K562 (cell line): ENCODE results near the gene PYM1. TPM values are rescaled to one million over a fixed set of nuclear protein-coding genes. Genes with fewer than 3 reads are reported as not detected.

Experiments
- BCOR ChIP-seq: fragments of 450-650 bp; IDR thresholded peaks from 2 replicates; pipeline ENCODE4 v1.6.1; 2016
- CHD2 ChIP-seq: IDR thresholded peaks from 2 replicates; pipeline ENCODE4 v1.6.1; 2011; ENCODE audit warnings: low read depth, low read length
- MECOM ChIP-seq: fragments of 250-450 bp; sonication (Bioruptor Pico); IDR thresholded peaks from 2 replicates; pipeline ENCODE4 v1.8.0; 2022; ENCODE audit warnings: inconsistent platforms
- PHTF2 ChIP-seq: fragments of 250-450 bp; sonication (Bioruptor Pico); IDR thresholded peaks from 2 replicates; pipeline ENCODE4 v1.5.0; 2021; ENCODE audit warnings: mild to moderate bottlenecking
- SIRT6 ChIP-seq: IDR thresholded peaks from one replicate; pipeline ENCODE4 v1.6.1; 2012; ENCODE audit warnings: low read depth, mild to moderate bottlenecking, control low read depth, inconsistent platforms, low read length, moderate library complexity
- SMARCA4 ChIP-seq: fragments of 450-650 bp; IDR thresholded peaks from 2 replicates; pipeline ENCODE4 v1.6.1; 2016
- SNRNP70 ChIP-seq: fragments of 200-400 bp; formaldehyde crosslinking; optimal IDR thresholded peaks from 2 replicates; pipeline ENCODE3; 2017; ENCODE audit warnings: low read depth, low read length
- SRF ChIP-seq, 2 experiments: fragments of 250-450, 450-650 bp in 1 of 2; sonication (Bioruptor Pico) in 1 of 2; sonication (generic) in 1 of 2; formaldehyde crosslinking; IDR thresholded peaks; 2 replicates each; pipeline versions ENCODE4 v1.5.0 to v1.5.1; 2020 to 2022; ENCODE audit warnings: mild to moderate bottlenecking in 1 of 2, missing genetic modification reagents in 1 of 2
- USF1 ChIP-seq: sonication (generic); formaldehyde crosslinking; IDR thresholded peaks from 2 replicates; pipeline ENCODE4 v1.9.0; 2022; ENCODE audit warnings: mild to moderate bottlenecking, missing genetic modification reagents
- XRCC5 ChIP-seq: fragments of 200-400 bp; formaldehyde crosslinking; IDR thresholded peaks from 2 replicates; pipeline ENCODE4 v1.6.1; 2017; ENCODE audit warnings: low read depth, mild to moderate bottlenecking, low read length
- polyA plus RNA-seq, 8 experiments: library from polyadenylated mRNA; depleted of rRNA in 4 of 8; stranded (reverse) in 5 of 8; unstranded in 3 of 8; fragments of >200 nt; fragmentation: Nextera tagmentation in 2 of 8; fragmentation: Illumina TruSeq in 1 of 8; extraction: Ambion mirVana in 2 of 8; extraction: Trizol in 1 of 8; gene quantifications; 2 replicates each; pipeline versions ENCODE4 v1.2.1 to v1.2.3, GENCODE V29; 2011 to 2014; ENCODE audit warnings: inconsistent platforms in 1 of 8, missing spikeins in 1 of 8
- total RNA-seq, 7 experiments: library from RNA; depleted of rRNA in 6 of 7; stranded (reverse); fragments of >200 nt in 6 of 7; fragmentation: Illumina TruSeq in 2 of 7; extraction: Trizol in 2 of 7; gene quantifications; 2 replicates each; pipeline versions ENCODE4 v1.2.1 to v1.2.3, GENCODE V29; 2011 to 2021; ENCODE audit warnings: low replicate concordance in 1 of 7
- TF ChIP-seq, protein P1 (sequence below): sonication (generic); formaldehyde crosslinking; IDR thresholded peaks from 2 replicates; pipeline ENCODE4 v1.8.0; 2022; ENCODE audit warnings: mild to moderate bottlenecking, missing genetic modification reagents

PYM1 gene
- total and polyA plus RNA-seq, 9 of the 15 experiments (the other 6 are each of a cell fraction or from before 2014, with no cell fraction given): 29.0 to 51.3 (median 34.1) TPM

DNA sequence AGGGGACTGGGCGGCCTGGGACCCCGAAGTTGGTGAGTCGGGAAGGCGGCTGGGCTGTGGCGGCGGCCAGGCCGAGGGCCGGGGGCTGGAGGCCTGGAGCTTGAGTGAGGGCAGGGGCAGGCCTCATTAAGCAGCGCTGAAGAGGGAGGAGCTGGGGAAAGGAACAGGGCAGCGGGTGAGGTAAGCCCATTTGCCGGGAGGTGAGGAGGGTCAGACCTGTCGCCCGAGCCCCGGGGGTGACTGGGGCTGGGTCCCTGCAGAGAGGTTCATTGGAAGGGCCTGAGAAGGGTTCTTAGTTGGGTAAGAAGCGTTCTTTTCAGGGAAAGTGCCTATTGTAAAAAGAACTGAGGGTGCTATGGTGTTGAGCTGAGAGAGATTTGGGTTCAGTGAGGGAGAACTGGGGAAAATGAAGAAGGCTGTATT lies 46.6 kb upstream of the PYM1 start (continued):
- peak; percentile 32; the same call in 1 of the 2 replicates for TF ChIP-seq XRCC5
- TF ChIP-seq PHTF2 (CRISPR knock-in tag): no peak
- TF ChIP-seq SIRT6: no peak
- TF ChIP-seq SMARCA4: 0 out of 2 replicates have a peak, but pooled peaks have one; percentile 23
- 0 out of 2 replicates have a peak, but pooled peaks have one; percentile 25 for TF ChIP-seq BCOR
- TF ChIP-seq, protein P1, sequence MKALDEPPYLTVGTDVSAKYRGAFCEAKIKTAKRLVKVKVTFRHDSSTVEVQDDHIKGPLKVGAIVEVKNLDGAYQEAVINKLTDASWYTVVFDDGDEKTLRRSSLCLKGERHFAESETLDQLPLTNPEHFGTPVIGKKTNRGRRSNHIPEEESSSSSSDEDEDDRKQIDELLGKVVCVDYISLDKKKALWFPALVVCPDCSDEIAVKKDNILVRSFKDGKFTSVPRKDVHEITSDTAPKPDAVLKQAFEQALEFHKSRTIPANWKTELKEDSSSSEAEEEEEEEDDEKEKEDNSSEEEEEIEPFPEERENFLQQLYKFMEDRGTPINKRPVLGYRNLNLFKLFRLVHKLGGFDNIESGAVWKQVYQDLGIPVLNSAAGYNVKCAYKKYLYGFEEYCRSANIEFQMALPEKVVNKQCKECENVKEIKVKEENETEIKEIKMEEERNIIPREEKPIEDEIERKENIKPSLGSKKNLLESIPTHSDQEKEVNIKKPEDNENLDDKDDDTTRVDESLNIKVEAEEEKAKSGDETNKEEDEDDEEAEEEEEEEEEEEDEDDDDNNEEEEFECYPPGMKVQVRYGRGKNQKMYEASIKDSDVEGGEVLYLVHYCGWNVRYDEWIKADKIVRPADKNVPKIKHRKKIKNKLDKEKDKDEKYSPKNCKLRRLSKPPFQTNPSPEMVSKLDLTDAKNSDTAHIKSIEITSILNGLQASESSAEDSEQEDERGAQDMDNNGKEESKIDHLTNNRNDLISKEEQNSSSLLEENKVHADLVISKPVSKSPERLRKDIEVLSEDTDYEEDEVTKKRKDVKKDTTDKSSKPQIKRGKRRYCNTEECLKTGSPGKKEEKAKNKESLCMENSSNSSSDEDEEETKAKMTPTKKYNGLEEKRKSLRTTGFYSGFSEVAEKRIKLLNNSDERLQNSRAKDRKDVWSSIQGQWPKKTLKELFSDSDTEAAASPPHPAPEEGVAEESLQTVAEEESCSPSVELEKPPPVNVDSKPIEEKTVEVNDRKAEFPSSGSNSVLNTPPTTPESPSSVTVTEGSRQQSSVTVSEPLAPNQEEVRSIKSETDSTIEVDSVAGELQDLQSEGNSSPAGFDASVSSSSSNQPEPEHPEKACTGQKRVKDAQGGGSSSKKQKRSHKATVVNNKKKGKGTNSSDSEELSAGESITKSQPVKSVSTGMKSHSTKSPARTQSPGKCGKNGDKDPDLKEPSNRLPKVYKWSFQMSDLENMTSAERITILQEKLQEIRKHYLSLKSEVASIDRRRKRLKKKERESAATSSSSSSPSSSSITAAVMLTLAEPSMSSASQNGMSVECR (CRISPR knock-in tag): peak; percentile 82
- TF ChIP-seq CHD2: no peak
- no peak for TF ChIP-seq USF1
- no peak for TF ChIP-seq MECOM (CRISPR knock-in tag)
- 0 out of 4 replicates have a peak, but pooled peaks of 1 of the 2 experiments have one; percentile 40 for TF ChIP-seq SRF (CRISPR knock-in tag; IDR thresholded peaks at IDR 0.05)
- TF ChIP-seq SNRNP70: no peak
